Medulla oblongata (tissue), 1 donor: Measurements from ENCODE around the gene MAIP1.

Experiments used
- DNase-seq: peaks from one replicate; pipeline ENCODE4 v3.0.0-alpha.2; 2015; ENCODE audit errors: extremely low spot score

MAIP1 gene

GRCh38 chr2:199946836-199947235, 8.5 kb upstream of the MAIP1 start:
- no peak for DNase-seq

- DNase-seq, result no peak
Observed at GRCh38 chr2:199950396-199950795, 5.0 kb upstream of the MAIP1 start.

- DNase-seq, result no peak
Observed at GRCh38 chr2:199951023-199951422, 4.4 kb upstream of the MAIP1 start.

GRCh38 chr2:199955007-199955338, 409 bp upstream of the MAIP1 start:
- DNase-seq, result peak; percentile 23

- DNase-seq, result peak; percentile 19
Observed at GRCh38 chr2:199956062-199956380, 639 bp downstream of the MAIP1 start.

- DNase-seq, result no peak
Observed at GRCh38 chr2:199958014-199958413, 2.6 kb downstream of the MAIP1 start.

- no peak for DNase-seq
Observed at GRCh38 chr2:199962203-199962602, 6.8 kb downstream of the MAIP1 start.

- no peak for DNase-seq
Observed at GRCh38 chr2:199966405-199966804, 11.0 kb downstream of the MAIP1 start.

GRCh38 chr2:199966976-199967375, 11.6 kb downstream of the MAIP1 start:
- DNase-seq, result no peak

- no peak for DNase-seq
Observed at GRCh38 chr2:199968126-199968525, 12.7 kb downstream of the MAIP1 start.

- no peak for DNase-seq
Observed at GRCh38 chr2:199972088-199972626, 16.8 kb downstream of the MAIP1 start.

- DNase-seq, result peak; percentile 47
Observed at GRCh38 chr2:199973703-199974102, 18.3 kb downstream of the MAIP1 start.

GRCh38 chr2:199975273-199975895, 20.0 kb downstream of the MAIP1 start:
- no peak for DNase-seq

GRCh38 chr2:199977984-199978415, 22.6 kb downstream of the MAIP1 start:
- DNase-seq, result no peak

- no peak for DNase-seq
Observed at GRCh38 chr2:199979398-199979797, 24.0 kb downstream of the MAIP1 start.

- DNase-seq, result peak; percentile 93
Observed at GRCh38 chr2:199979832-199980628, 24.6 kb downstream of the MAIP1 start.

- no peak for DNase-seq
Observed at GRCh38 chr2:199982126-199982843, 26.9 kb downstream of the MAIP1 start.

GRCh38 chr2:199983534-199983933, 28.2 kb downstream of the MAIP1 start:
- DNase-seq, result no peak

GRCh38 chr2:199984159-199984558, 28.8 kb downstream of the MAIP1 start:
- DNase-seq, result no peak

- DNase-seq, result peak; percentile 11
Observed at GRCh38 chr2:199984755-199985154, 29.4 kb downstream of the MAIP1 start.

- DNase-seq, result peak; percentile 60
Observed at GRCh38 chr2:199985625-199986207, 30.3 kb downstream of the MAIP1 start.

- DNase-seq, result no peak
Observed at GRCh38 chr2:199987586-199987985, 32.2 kb downstream of the MAIP1 start.
